Mucosa of descending colon (tissue), 3 donors: ENCODE results near the gene HS6ST1. TPM values are rescaled to one million over a fixed set of nuclear protein-coding genes. Genes with fewer than 3 reads are reported as not detected.

Source experiments
- ATAC-seq: fragments of 200-7000 bp; cut with Tn5 transposase; one replicate; pipeline ENCODE4 v1.9.1; 2020; ENCODE audit warnings: mild to moderate bottlenecking, moderate library complexity
- DNase-seq, 3 donors: peaks; one replicate each; pipeline ENCODE4 v3.0.0-alpha.2; 2020
- H3K36me3 ChIP-seq: fragments of 200-600 bp; one replicate; pipeline ENCODE4 v1.8.0; 2021; ENCODE audit warnings: low read depth, mild to moderate bottlenecking
- H3K4me1 ChIP-seq: fragments of 200-600 bp; one replicate; pipeline ENCODE4 v1.8.0; 2021; ENCODE audit warnings: low read depth, mild to moderate bottlenecking
- H3K4me3 ChIP-seq: fragments of 200-600 bp; one replicate; pipeline ENCODE4 v1.8.0; 2021; ENCODE audit warnings: mild to moderate bottlenecking
- H3K9me3 ChIP-seq: fragments of 200-600 bp; one replicate; pipeline ENCODE4 v1.8.0; 2021; ENCODE audit warnings: mild to moderate bottlenecking
- intact Hi-C, 2 donors: fragments of 100-400 bp; cut with DNase I in 1 of 2; cut with micrococcal nuclease in 1 of 2; formaldehyde crosslinking; loops; one replicate each; pipeline versions ENCODE4 v1.11.0 to v1.11.1; 2022; cut with DNase I, micrococcal nuclease
- total RNA-seq, 3 donors: library from RNA; stranded (reverse); fragmentation: NEBNext Ultra II Directional in 2 of 3; extraction: Animal tissue kit (Norgen Biotek cat#: 25700) in 2 of 3; gene quantifications; one replicate each; pipeline versions ENCODE4 v1.2.1 to v1.2.4, GENCODE V29; 2021 to 2023
- TF ChIP-seq, protein P1 (sequence below): fragments of 200-600 bp; IDR thresholded peaks from one replicate; pipeline ENCODE4 v1.8.0; 2022; ENCODE audit warnings: antibody characterized with exemption, mild to moderate bottlenecking
- donor health status: DM: no; HTN: no; CAD: no; lungs with moderate emphysema.
- donor health status: DM: no; HTN: no; CAD: no.
- donor health status: DM: no; HTN: yes; CAD: no.

Gene HS6ST1
- total RNA-seq, 3 donors from 2014 or later: 30.8 to 39.6 (median 32.2) TPM

GRCh38 chr2:128281852-128282245, 36.8 kb downstream of the HS6ST1 start:
- Histone ChIP-seq H3K9me3 (no peaks in the 10 kb centered on the region), H3K36me3 (no peaks in the 10 kb centered on the region), H3K4me3 (no peak overlapping the region), H3K4me1 (peaks cover 10% of the 10 kb centered on the region)
- no peak for ATAC-seq
- intact Hi-C loops: no loop called here
- peak in 2 of 3 donors; percentile 20 for DNase-seq
- TF ChIP-seq, protein P1, sequence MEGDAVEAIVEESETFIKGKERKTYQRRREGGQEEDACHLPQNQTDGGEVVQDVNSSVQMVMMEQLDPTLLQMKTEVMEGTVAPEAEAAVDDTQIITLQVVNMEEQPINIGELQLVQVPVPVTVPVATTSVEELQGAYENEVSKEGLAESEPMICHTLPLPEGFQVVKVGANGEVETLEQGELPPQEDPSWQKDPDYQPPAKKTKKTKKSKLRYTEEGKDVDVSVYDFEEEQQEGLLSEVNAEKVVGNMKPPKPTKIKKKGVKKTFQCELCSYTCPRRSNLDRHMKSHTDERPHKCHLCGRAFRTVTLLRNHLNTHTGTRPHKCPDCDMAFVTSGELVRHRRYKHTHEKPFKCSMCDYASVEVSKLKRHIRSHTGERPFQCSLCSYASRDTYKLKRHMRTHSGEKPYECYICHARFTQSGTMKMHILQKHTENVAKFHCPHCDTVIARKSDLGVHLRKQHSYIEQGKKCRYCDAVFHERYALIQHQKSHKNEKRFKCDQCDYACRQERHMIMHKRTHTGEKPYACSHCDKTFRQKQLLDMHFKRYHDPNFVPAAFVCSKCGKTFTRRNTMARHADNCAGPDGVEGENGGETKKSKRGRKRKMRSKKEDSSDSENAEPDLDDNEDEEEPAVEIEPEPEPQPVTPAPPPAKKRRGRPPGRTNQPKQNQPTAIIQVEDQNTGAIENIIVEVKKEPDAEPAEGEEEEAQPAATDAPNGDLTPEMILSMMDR: no peak

- no peaks in the 10 kb centered on the region for H3K36me3 ChIP-seq
- H3K4me3 ChIP-seq: no peak overlapping the region
- DNase-seq: peak in 2 of 3 donors; percentile 37 to 54
- H3K4me1 ChIP-seq: peaks cover 10% of the 10 kb centered on the region
- TF ChIP-seq, protein P1: no peak
- intact Hi-C loops: no loop called here
- peak; percentile 14 for ATAC-seq
- H3K9me3 ChIP-seq: no peaks in the 10 kb centered on the region
Observed at GRCh38 chr2:128280901-128281321, 37.8 kb downstream of the HS6ST1 start.

DNA sequence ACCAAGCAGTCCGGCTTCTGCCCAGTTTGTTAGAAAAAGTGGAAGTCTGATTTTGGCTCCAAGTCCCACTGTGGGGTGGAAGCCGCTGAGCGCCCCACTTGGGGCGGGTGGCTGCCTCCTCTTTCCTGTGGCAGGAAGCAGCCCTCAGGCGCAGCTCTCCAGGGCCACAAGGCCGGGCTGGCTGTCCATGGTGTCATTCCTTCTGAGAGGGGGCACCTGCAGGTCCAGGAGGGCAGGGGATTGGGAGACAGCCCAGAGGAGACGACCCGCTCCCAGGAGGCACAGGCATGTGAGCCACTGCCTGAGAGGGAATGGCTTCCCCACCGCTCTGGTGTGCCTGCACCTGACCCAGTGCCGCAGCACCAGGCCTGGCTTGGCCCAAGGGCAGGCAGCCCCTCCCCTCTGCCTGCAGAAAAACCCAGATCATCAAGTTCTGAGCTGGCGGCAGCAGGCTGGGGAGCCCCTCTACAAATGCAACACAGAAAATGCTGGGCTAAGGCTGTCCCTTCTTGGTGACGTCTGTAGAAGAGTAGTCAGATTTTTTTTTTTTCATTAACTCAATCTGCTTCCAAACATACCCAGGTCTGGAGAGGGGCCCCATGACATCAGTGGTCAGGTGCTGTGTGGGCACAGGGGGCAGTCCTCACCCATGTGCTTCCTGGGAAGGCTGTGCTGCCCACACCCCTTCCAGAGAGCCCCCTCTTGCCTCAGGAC, 38.4 kb downstream of the HS6ST1 start:
- intact Hi-C loops: no loop called here
- H3K36me3 ChIP-seq: no peaks in the 10 kb centered on the region
- no peak overlapping the region for H3K4me3 ChIP-seq
- H3K9me3 ChIP-seq: no peaks in the 10 kb centered on the region
- DNase-seq: peak in 2 of 3 donors; percentile 32 to 50
- H3K4me1 ChIP-seq: peaks cover 10% of the 10 kb centered on the region
- no peak for ATAC-seq
- TF ChIP-seq, protein P1: no peak

GRCh38 chr2:128279786-128280157, 38.9 kb downstream of the HS6ST1 start:
- H3K4me1 ChIP-seq: peaks cover 10% of the 10 kb centered on the region

GRCh38 chr2:128279009-128279408, 39.7 kb downstream of the HS6ST1 start:
- Histone ChIP-seq H3K4me1 (peaks cover 10% of the 10 kb centered on the region), H3K9me3 (peaks cover 3% of the 10 kb centered on the region), H3K4me3 (no peak overlapping the region), H3K36me3 (no peaks in the 10 kb centered on the region)
- intact Hi-C loops: no loop called here
- TF ChIP-seq, protein P1: no peak
- ATAC-seq (no peak), DNase-seq (peak in 2 of 3 donors; percentile 6 to 48)

More at GRCh38 chr2:128279786-128280157, 38.9 kb downstream of the HS6ST1 start:
- Histone ChIP-seq H3K9me3 (peaks cover 3% of the 10 kb centered on the region), H3K36me3 (no peaks in the 10 kb centered on the region), H3K4me3 (no peak overlapping the region)
- ATAC-seq (no peak), DNase-seq (no peak)
- TF ChIP-seq, protein P1: no peak
- intact Hi-C loops: no loop called here
